Measurements from ENCODE around the gene IQCK.

IQCK gene

DNA sequence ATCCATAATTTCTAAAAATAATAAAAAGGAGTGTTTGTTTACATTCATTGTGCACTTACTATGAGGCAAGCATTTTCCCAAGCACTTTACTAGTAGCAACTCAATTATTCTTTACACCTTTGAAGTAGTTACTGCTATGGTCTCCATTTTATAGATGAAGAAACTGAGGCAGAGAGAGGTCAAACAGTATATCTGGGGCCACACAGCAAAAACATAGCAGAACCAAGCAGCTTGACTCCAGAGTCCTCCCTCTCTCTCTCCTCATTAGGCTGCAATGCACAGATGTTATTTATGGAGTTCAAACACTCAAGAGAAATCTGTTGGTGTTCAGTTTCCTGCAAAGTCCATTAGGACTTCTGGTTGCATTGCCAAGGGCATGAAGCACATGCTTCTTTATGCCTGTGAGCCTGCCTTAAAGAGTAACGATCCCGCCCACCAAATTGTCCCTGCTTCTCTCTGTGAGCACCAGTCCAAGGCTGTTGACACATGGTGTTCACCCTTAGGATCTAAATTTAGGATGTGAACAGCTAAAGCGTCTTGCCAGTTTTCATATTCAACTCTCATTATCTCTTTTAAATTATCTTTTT, 122.5 kb downstream of the IQCK start:
- Histone ChIP-seq H3K4me2 (no peak overlapping the region), H4K20me1 (no peaks in the 10 kb centered on the region), H3K9ac (no peak overlapping the region), H3K27me3 (no peaks in the 10 kb centered on the region), H3K4me1 (peaks cover 6% of the 10 kb centered on the region), H3K4me3 (no peak overlapping the region), H3K27ac (no peak overlapping the region), H3K9me3 (no peaks in the 10 kb centered on the region), H3K36me3 (no peaks in the 10 kb centered on the region)
- no peak for TF ChIP-seq Cebpa-rat (IDR thresholded peaks at IDR 0.05)

DNA sequence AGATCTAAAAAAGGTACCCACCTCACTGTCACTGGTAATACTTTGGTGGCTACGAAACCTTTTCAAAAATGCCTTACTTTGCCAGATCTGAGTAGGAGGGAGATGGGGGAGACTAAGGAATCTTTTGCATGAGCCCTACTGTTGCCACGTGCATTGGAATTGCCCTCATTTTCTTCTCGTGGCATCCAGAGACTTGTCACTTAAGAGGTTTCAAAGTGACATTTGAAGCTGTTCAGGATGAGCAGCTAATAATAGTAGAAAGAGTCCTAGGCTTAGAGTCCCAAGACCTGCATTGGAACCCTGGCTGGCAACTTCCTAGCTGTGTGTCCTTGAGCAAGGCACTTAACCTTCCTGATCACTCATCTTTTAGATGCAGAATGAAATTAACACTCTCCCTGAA, 123.1 kb downstream of the IQCK start:
- Histone ChIP-seq H3K9ac (no peak overlapping the region), H3K4me1 (peaks cover 6% of the 10 kb centered on the region), H3K9me3 (no peaks in the 10 kb centered on the region), H3K27me3 (no peaks in the 10 kb centered on the region), H3K36me3 (no peaks in the 10 kb centered on the region), H4K20me1 (no peaks in the 10 kb centered on the region), H3K4me2 (no peak overlapping the region), H3K4me3 (no peak overlapping the region), H3K27ac (no peak overlapping the region)
- TF ChIP-seq Cebpa-rat (IDR thresholded peaks at IDR 0.05) = no peak

DNA sequence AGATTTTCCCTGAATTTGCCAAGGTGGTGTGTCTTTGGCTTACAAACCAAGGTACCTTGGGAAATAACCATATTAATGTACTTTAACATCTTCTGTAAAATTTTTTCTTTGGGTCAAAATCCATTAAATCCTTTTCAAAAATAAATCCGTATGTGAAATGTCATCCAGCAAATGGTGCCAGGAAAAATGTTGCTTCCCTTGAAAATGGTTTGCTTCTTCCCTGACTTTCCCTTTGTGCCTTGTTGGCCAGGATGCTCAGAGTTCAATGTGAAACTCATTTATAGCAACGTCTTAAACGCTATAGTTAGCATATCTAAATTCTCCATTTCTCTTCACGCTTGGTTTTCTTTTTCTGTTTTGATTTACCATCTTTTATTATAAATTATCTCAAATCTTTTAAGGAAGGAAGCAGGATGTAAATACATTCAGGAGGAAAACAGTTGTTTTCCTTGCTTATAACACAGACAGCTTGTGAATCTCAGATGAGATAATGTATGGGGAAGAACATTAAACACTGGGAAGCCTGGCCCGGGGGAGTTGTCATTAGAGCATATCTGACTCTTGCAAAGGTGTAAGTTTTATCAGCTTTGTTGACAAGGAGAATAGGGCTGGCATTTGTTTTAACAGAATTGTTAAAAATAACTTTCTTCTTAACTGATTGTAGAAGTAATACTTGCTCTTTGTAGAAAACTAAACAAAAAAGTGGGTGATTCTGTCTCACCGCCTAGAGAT, 124.5 kb downstream of the IQCK start:
- H3K9me3 ChIP-seq = no peaks in the 10 kb centered on the region
- peaks cover 6% of the 10 kb centered on the region for H3K4me1 ChIP-seq
- H3K36me3 ChIP-seq = no peaks in the 10 kb centered on the region
- H3K27ac ChIP-seq = no peak overlapping the region
- H3K9ac ChIP-seq = no peak overlapping the region
- no peaks in the 10 kb centered on the region for H3K27me3 ChIP-seq
- H3K4me2 ChIP-seq = no peak overlapping the region
- no peak for TF ChIP-seq Cebpa-rat (IDR thresholded peaks at IDR 0.05)
- H3K4me3 ChIP-seq = no peak overlapping the region
- no peaks in the 10 kb centered on the region for H4K20me1 ChIP-seq

DNA sequence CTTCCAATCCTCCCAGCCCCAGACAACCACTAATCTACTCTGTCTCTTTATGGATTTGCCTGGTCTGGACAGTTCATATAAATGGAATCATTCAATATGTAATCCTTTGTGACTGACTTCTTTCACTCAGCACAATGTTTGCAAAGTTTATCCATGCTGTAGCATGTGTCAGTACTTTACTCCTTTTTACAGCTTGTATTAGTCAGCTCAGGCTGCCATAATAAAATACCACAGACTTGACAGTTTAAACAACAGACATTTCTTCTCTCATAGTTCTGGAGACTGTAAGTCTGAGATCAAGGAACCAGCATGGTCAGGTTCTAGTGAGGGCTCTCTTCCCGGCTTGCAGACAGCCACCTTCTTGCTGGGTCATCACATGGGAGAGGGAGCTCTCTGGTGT, 125.3 kb downstream of the IQCK start:
- Histone ChIP-seq H3K9ac (no peak overlapping the region), H3K4me2 (no peak overlapping the region), H3K36me3 (no peaks in the 10 kb centered on the region), H3K9me3 (no peaks in the 10 kb centered on the region), H3K4me3 (no peak overlapping the region), H3K27ac (no peak overlapping the region), H3K4me1 (peaks cover 6% of the 10 kb centered on the region), H3K27me3 (no peaks in the 10 kb centered on the region), H4K20me1 (no peaks in the 10 kb centered on the region)
- TF ChIP-seq Cebpa-rat (IDR thresholded peaks at IDR 0.05) = no peak

DNA sequence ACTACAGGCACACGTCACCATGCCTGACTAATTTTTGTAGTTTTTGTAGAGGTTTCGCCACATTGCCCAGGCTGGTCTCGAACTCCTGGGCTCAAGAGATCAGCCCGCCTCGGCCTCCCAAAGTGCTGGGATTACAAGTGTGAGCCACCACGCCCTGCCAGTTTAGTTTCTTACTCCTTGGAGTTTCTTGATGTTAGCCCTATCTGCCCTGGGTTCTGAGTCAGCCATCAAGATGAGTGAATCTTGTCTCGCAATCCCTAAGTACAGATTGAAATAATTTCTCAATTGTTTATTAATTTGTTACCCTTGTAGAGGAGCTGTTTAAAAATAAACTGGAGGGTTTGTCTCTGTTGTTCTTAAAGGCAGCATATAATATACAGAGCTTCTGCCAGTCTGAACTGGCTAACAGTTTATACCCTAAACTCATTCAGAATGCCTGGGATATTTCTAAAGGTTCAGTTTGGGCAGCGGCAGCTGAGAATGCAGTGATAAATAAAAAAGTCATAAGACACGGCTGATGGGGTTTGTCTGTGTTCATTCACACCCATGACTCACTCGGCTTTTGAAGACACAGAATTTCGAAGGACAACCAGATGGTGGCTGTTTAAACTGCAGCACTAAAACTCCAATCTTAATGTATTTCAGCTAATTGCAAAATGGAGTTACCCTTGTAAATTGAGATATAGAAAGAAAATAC, 127.0 kb downstream of the IQCK start:
- Histone ChIP-seq H3K9ac (no peak overlapping the region), H4K20me1 (no peaks in the 10 kb centered on the region), H3K27me3 (no peaks in the 10 kb centered on the region), H3K4me1 (peaks cover 6% of the 10 kb centered on the region), H3K27ac (no peak overlapping the region), H3K4me2 (no peak overlapping the region), H3K4me3 (no peak overlapping the region), H3K9me3 (no peaks in the 10 kb centered on the region), H3K36me3 (no peaks in the 10 kb centered on the region)
- no peak for TF ChIP-seq Cebpa-rat (IDR thresholded peaks at IDR 0.05)

DNA sequence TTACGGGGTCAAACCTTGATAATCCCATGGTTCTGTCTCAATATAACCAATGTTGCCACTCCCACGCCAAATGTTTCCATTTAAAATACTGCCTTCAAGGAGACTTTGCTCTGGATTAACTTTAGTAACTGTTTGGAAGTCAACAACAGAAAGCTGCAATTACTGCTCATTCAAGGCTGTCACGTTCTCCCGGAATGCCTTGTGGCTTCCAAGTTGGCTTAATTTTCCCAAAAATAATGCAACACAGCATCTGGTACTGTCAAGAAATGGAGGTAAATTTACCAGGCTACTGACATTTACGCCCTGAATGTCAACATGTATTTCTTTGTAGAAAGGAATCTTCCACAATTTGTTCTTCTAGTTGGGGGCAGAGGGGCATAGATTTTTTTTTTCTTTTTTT, 128.4 kb downstream of the IQCK start:
- H4K20me1 ChIP-seq = no peaks in the 10 kb centered on the region

DNA sequence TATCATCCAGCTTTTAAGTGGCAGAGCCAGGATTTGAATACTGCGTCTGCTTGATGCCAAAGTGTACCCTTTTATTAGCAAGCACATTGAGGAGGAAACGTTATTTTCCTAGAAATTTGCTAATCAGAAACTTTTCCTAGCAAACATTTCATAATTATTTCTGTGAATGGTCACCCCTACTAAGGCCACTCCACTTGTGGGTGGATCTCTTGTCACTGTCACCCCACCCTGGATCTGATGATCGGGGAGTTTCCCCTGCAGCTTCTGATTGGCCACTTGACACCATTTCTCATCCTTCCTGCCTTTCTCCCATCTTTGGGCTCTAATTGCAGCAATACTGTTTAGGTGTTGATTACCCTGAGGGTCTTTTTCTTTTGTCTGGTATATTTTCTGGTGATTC, 130.7 kb downstream of the IQCK start:
- no peak overlapping the region for H3K9ac ChIP-seq
- no peak for TF ChIP-seq Cebpa-rat (IDR thresholded peaks at IDR 0.05)
- H3K27ac ChIP-seq = no peak overlapping the region
- H3K27me3 ChIP-seq = no peaks in the 10 kb centered on the region
- H3K4me3 ChIP-seq = no peak overlapping the region
- no peaks in the 10 kb centered on the region for H4K20me1 ChIP-seq
- H3K36me3 ChIP-seq = no peaks in the 10 kb centered on the region
- no peaks in the 10 kb centered on the region for H3K9me3 ChIP-seq
- no peak overlapping the region for H3K4me2 ChIP-seq
- no peaks in the 10 kb centered on the region for H3K4me1 ChIP-seq

More for the DNA sequence above, 128.4 kb downstream of the IQCK start:
- Histone ChIP-seq H3K27ac (no peak overlapping the region), H3K27me3 (no peaks in the 10 kb centered on the region), H3K4me3 (no peak overlapping the region), H3K4me1 (no peaks in the 10 kb centered on the region), H3K36me3 (no peaks in the 10 kb centered on the region), H3K4me2 (no peak overlapping the region), H3K9me3 (no peaks in the 10 kb centered on the region), H3K9ac (no peak overlapping the region)
- no peak for TF ChIP-seq Cebpa-rat (IDR thresholded peaks at IDR 0.05)

DNA sequence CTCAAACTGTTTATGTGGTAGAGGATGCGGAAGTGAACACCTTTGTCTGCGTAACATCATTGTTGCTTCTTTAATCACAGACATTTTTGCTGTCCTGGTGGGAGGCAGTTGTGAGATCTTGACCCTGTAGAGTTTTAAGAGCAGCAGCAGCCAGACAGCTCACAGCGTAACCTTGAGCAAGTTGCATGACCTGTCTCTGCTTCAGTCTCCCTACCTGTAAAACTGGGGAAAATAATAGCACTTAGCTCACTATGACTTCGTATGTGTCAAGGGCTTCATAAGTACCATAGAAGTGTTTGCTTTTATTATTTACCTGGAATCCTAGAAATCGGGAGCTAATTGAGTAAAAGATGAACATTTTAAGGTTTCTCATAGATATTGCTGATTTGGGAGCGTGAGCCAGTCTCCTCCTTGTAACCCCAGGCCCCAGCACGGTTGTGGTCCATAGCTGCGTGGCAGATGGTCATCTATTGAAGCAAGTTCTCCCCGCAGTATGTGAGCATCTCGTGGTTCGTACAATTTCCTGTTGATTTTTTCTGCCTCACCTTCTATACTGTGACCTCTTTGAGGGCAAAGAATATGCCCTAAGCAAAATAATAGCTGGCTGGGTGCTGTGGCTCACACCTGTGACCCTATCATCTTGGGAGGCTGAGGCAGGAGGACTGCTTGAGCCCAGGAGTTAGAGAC, 132.2 kb downstream of the IQCK start:
- H3K27me3 ChIP-seq = no peaks in the 10 kb centered on the region
- H3K9ac ChIP-seq = no peak overlapping the region
- no peak overlapping the region for H3K27ac ChIP-seq
- H3K4me2 ChIP-seq = no peak overlapping the region
- TF ChIP-seq Cebpa-rat (IDR thresholded peaks at IDR 0.05) = no peak
- no peaks in the 10 kb centered on the region for H3K9me3 ChIP-seq
- H3K4me3 ChIP-seq = no peak overlapping the region
- H3K4me1 ChIP-seq = peaks cover 6% of the 10 kb centered on the region; the same call in 1 of the 2 replicates
- no peaks in the 10 kb centered on the region for H4K20me1 ChIP-seq
- H3K36me3 ChIP-seq = no peaks in the 10 kb centered on the region

DNA sequence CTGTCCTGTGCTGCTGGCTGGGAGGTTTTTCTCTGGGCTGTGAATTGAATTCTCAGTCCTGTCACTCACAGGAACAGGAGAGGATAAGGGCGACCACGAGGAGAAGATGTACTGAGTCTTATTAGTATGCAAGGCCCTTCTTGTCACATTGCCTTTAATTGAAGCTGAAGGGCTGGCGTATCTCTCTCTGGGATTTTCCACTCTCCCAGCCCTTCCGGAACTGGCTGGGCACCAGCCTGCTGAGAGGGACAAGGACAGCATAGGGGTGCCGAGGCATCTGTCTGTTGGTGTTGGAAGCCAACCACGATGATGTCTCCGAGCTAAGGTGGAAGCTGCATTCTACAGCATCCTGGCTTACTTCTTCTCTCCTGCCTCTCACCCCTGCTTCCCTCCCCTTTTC, 133.4 kb downstream of the IQCK start:
- Histone ChIP-seq H3K4me2 (no peak overlapping the region), H3K9me3 (no peaks in the 10 kb centered on the region), H4K20me1 (no peaks in the 10 kb centered on the region), H3K36me3 (no peaks in the 10 kb centered on the region), H3K27me3 (no peaks in the 10 kb centered on the region), H3K27ac (no peak overlapping the region), H3K4me3 (no peak overlapping the region), H3K9ac (no peak overlapping the region), H3K4me1 (peaks cover 6% of the 10 kb centered on the region; the same call in 1 of the 2 replicates)
- TF ChIP-seq Cebpa-rat (IDR thresholded peaks at IDR 0.05) = no peak

All from BLaER1 (cell line).